ENCODE data around the gene GPC6. TPM values are rescaled to one million over a fixed set of nuclear protein-coding genes. Genes with fewer than 3 reads are reported as not detected.

The GPC6 gene
- polyA plus RNA-seq, 2 of the 4 experiments (the other 2 are of a cell fraction), result 8.0 to 14.4 TPM

- Histone ChIP-seq H3K27ac (no peak overlapping the region), H3K4me1 (no peaks in the 10 kb centered on the region), H3K4me3 (no peak overlapping the region), H3K4me2 (no peak overlapping the region), H3K9me3 (no peaks in the 10 kb centered on the region)
- WGBS (ENCODE audit: missing lambda C conversion rate), result 39% methylated on average over 4 of the region's 4 CpGs
- ChIA-PET POLR2A (no interaction called here), CTCF (interaction anchor here (1.6 kb wide), 1 partner anchor 19 kb away, joined by 4 read pairs; no protein-coding TSS in a partner anchor)
- FAIRE-seq, result no peak
- DNase-seq (ENCODE audit: low read depth in 1 of 2, low spot score in 1 of 2), result no peak
- no peak for ATAC-seq
- no peak for TF ChIP-seq GATA3 (IDR thresholded peaks at IDR 0.05; ENCODE audit: borderline replicate concordance)
- TF ChIP-seq ESRRA (IDR thresholded peaks at IDR 0.05; ENCODE audit: borderline replicate concordance, low read length), result no peak
- no peak for TF ChIP-seq USF2 (IDR thresholded peaks at IDR 0.05)
- TF ChIP-seq JUNB (IDR thresholded peaks at IDR 0.05), result no peak
- TF ChIP-seq CBX2 (IDR thresholded peaks at IDR 0.05; ENCODE audit: borderline replicate concordance, low read depth), result no peak
- no peak for TF ChIP-seq SREBF2 (IDR thresholded peaks at IDR 0.05)
- TF ChIP-seq, protein P1, sequence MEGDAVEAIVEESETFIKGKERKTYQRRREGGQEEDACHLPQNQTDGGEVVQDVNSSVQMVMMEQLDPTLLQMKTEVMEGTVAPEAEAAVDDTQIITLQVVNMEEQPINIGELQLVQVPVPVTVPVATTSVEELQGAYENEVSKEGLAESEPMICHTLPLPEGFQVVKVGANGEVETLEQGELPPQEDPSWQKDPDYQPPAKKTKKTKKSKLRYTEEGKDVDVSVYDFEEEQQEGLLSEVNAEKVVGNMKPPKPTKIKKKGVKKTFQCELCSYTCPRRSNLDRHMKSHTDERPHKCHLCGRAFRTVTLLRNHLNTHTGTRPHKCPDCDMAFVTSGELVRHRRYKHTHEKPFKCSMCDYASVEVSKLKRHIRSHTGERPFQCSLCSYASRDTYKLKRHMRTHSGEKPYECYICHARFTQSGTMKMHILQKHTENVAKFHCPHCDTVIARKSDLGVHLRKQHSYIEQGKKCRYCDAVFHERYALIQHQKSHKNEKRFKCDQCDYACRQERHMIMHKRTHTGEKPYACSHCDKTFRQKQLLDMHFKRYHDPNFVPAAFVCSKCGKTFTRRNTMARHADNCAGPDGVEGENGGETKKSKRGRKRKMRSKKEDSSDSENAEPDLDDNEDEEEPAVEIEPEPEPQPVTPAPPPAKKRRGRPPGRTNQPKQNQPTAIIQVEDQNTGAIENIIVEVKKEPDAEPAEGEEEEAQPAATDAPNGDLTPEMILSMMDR (IDR thresholded peaks at IDR 0.05), result no peak
- no peak for TF ChIP-seq HES2 (IDR thresholded peaks at IDR 0.05)
- no peak for TF ChIP-seq MAFK (IDR thresholded peaks at IDR 0.05; ENCODE audit: partially characterized antibody)
- TF ChIP-seq BCL3 (IDR thresholded peaks at IDR 0.05), result no peak
- TF ChIP-seq HDAC2 (IDR thresholded peaks at IDR 0.05), result no peak
- TF ChIP-seq KDM5A (IDR thresholded peaks at IDR 0.05), result no peak
- TF ChIP-seq EHF (CRISPR knock-in tag; IDR thresholded peaks at IDR 0.05), result no peak
- no peak for TF ChIP-seq ZNF302 (CRISPR knock-in tag; IDR thresholded peaks at IDR 0.05)
- no peak for TF ChIP-seq RCOR1 (IDR thresholded peaks at IDR 0.05; ENCODE audit: low read depth, low read length)
- TF ChIP-seq KDM1A (IDR thresholded peaks at IDR 0.05; ENCODE audit: low read depth), result no peak
Measured at GRCh38 chr13:94366677-94367076, 1140.1 kb downstream of the GPC6 start.

- DNase-seq (ENCODE audit: low read depth in 1 of 2, low spot score in 1 of 2) (no peak), FAIRE-seq (no peak), ATAC-seq (no peak)
- CTCF ChIA-PET, result no interaction called here
- no peak overlapping the region for H3K4me3 ChIP-seq
- no peaks in the 10 kb centered on the region for H3K9me3 ChIP-seq
- POLR2A ChIA-PET, result no interaction called here
- no peaks in the 10 kb centered on the region for H3K4me1 ChIP-seq
- 57% methylated on average over 1 of the region's 1 CpG for WGBS (ENCODE audit: missing lambda C conversion rate)
- H3K4me2 ChIP-seq, result no peak overlapping the region
- TF ChIP-seq HOXB13 (CRISPR knock-in tag; IDR thresholded peaks at IDR 0.05; ENCODE audit: low read depth), result no peak
- H3K27ac ChIP-seq, result no peak overlapping the region
Measured at GRCh38 chr13:94369972-94370436, 1143.4 kb downstream of the GPC6 start.

GRCh38 chr13:94371855-94372254, 1145.2 kb downstream of the GPC6 start:
- 56% methylated on average over 3 of the region's 3 CpGs for WGBS (ENCODE audit: missing lambda C conversion rate)
- no peak for ATAC-seq
- FAIRE-seq, result no peak
- Histone ChIP-seq H3K4me3 (no peak overlapping the region), H3K4me2 (no peak overlapping the region), H3K9me3 (no peaks in the 10 kb centered on the region), H3K4me1 (no peaks in the 10 kb centered on the region), H3K27ac (no peak overlapping the region)
- TF ChIP-seq JUN (IDR thresholded peaks at IDR 0.05) (no peak), CEBPB (IDR thresholded peaks at IDR 0.05) (no peak), JUNB (IDR thresholded peaks at IDR 0.05) (no peak), BCL3 (IDR thresholded peaks at IDR 0.05) (no peak), ELK1 (IDR thresholded peaks at IDR 0.05; ENCODE audit: low read depth, low read length) (no peak), EHMT2 (IDR thresholded peaks at IDR 0.05; ENCODE audit: low read depth) (no peak), TP53 (CRISPR knock-in tag; IDR thresholded peaks at IDR 0.05) (no peak), RNF2 (IDR thresholded peaks at IDR 0.05; ENCODE audit: borderline replicate concordance, low read depth) (no peak), ZC3H11A (IDR thresholded peaks at IDR 0.05) (no peak), ZNF302 (CRISPR knock-in tag; IDR thresholded peaks at IDR 0.05) (no peak), CHD2 (IDR thresholded peaks at IDR 0.05; ENCODE audit: low read length, partially characterized antibody) (no peak)
- POLR2A ChIA-PET, result no interaction called here
- CTCF ChIA-PET, result no interaction called here
- no peak for DNase-seq (ENCODE audit: low read depth in 1 of 2, low spot score in 1 of 2)

All from A549 (cell line).